Ishikawa (cell line): ENCODE results near the gene PYM1.

Source experiments
- CEBPB ChIP-seq: IDR thresholded peaks from 2 replicates; pipeline ENCODE4 v1.6.1; 2012
- CREB1 ChIP-seq: IDR thresholded peaks from 2 replicates; pipeline ENCODE4 v1.6.1; 2012; ENCODE audit warnings: low read depth
- EGR1 ChIP-seq: IDR thresholded peaks from 2 replicates; pipeline ENCODE4 v1.6.1; 2012
- EP300 ChIP-seq: IDR thresholded peaks from 2 replicates; pipeline ENCODE4 v1.6.1; 2012; ENCODE audit warnings: borderline replicate concordance
- FOXM1 ChIP-seq: IDR thresholded peaks from 2 replicates; pipeline ENCODE4 v1.6.1; 2012; ENCODE audit warnings: low read depth, borderline replicate concordance
- RAD21 ChIP-seq: IDR thresholded peaks from 2 replicates; pipeline ENCODE4 v1.6.1; 2012; ENCODE audit warnings: low read depth
- TCF12 ChIP-seq: IDR thresholded peaks from 2 replicates; pipeline ENCODE4 v1.6.1; 2012; ENCODE audit warnings: low read depth
- TEAD4 ChIP-seq: IDR thresholded peaks from 2 replicates; pipeline ENCODE4 v1.6.1; 2012
- YY1 ChIP-seq: IDR thresholded peaks from 2 replicates; pipeline ENCODE4 v1.6.1; 2012; ENCODE audit warnings: low read depth
- TF ChIP-seq, protein P1 (sequence below): IDR thresholded peaks from 2 replicates; pipeline ENCODE4 v1.6.1; 2012
- TF ChIP-seq, protein P2 (sequence below): IDR thresholded peaks from 2 replicates; pipeline ENCODE4 v1.6.1; 2012; ENCODE audit warnings: low read depth, mild to moderate bottlenecking
- TF ChIP-seq, protein P3 (sequence below): IDR thresholded peaks from 2 replicates; pipeline ENCODE4 v1.6.1; 2012

DNA sequence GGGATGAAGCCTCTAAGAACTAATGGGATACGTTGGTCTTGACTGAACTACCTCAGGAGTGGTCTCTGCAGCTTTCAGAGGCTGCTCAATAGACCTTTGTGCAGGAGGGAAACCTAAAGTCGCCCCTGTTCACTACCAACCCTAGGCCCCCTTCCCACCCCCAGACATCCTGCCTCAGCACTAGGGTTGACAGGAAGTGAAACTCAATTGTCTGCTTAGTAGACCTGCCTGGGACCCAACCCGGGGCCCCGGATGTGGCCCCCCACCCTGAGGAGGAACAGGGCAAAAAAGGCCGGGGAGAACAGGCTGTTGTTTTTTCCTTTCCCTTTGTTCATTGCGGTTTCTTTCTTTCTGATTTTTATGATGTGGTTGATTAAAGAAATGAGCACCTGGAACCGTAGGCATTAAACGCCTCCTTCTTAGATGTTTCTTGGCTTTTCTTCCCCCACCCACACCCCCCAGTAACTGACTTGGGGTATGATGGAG is 1.7 kb upstream of the PYM1 start:
- TF ChIP-seq CREB1 (no peak), CEBPB (no peak), TEAD4 (no peak), EP300 (no peak), RAD21 (no peak), TCF12 (no peak), EGR1 (no peak), YY1 (no peak), FOXM1 (no peak)
- TF ChIP-seq, protein P1, sequence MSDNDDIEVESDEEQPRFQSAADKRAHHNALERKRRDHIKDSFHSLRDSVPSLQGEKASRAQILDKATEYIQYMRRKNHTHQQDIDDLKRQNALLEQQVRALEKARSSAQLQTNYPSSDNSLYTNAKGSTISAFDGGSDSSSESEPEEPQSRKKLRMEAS: no peak
- TF ChIP-seq, protein P2, sequence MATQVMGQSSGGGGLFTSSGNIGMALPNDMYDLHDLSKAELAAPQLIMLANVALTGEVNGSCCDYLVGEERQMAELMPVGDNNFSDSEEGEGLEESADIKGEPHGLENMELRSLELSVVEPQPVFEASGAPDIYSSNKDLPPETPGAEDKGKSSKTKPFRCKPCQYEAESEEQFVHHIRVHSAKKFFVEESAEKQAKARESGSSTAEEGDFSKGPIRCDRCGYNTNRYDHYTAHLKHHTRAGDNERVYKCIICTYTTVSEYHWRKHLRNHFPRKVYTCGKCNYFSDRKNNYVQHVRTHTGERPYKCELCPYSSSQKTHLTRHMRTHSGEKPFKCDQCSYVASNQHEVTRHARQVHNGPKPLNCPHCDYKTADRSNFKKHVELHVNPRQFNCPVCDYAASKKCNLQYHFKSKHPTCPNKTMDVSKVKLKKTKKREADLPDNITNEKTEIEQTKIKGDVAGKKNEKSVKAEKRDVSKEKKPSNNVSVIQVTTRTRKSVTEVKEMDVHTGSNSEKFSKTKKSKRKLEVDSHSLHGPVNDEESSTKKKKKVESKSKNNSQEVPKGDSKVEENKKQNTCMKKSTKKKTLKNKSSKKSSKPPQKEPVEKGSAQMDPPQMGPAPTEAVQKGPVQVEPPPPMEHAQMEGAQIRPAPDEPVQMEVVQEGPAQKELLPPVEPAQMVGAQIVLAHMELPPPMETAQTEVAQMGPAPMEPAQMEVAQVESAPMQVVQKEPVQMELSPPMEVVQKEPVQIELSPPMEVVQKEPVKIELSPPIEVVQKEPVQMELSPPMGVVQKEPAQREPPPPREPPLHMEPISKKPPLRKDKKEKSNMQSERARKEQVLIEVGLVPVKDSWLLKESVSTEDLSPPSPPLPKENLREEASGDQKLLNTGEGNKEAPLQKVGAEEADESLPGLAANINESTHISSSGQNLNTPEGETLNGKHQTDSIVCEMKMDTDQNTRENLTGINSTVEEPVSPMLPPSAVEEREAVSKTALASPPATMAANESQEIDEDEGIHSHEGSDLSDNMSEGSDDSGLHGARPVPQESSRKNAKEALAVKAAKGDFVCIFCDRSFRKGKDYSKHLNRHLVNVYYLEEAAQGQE: no peak
- TF ChIP-seq, protein P3, sequence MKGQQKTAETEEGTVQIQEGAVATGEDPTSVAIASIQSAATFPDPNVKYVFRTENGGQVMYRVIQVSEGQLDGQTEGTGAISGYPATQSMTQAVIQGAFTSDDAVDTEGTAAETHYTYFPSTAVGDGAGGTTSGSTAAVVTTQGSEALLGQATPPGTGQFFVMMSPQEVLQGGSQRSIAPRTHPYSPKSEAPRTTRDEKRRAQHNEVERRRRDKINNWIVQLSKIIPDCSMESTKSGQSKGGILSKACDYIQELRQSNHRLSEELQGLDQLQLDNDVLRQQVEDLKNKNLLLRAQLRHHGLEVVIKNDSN: no peak
